Measurements from ENCODE around the gene RAMP3.

DNA sequence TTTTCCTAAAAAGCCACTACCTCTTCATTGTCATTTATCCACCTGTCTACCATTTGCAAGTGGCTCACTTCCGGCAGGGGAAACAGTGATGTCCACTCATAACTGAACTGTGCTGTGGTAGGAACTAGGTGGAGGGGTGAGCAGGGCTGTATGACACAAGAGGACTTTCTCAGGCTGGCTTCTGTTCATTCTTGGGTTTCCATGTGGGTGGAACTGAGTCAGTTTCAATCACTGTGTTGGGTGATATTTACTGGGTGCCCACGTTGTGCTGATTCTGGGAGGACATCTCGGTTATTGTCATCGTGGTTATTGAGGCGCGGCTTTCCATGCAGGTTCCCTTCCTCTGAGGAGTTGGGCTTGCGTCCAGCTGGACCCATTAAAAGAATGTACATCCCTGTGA, 38.8 kb downstream of the RAMP3 start:
- no peak for TF ChIP-seq NFIC (IDR thresholded peaks at IDR 0.05)
- no peak for TF ChIP-seq TAF1 (IDR thresholded peaks at IDR 0.05; ENCODE audit: low read depth)
- TF ChIP-seq TEAD4 (IDR thresholded peaks at IDR 0.05): no peak
- TF ChIP-seq, protein P1, sequence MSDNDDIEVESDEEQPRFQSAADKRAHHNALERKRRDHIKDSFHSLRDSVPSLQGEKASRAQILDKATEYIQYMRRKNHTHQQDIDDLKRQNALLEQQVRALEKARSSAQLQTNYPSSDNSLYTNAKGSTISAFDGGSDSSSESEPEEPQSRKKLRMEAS (IDR thresholded peaks at IDR 0.05): no peak
- no peak for TF ChIP-seq EP300 (IDR thresholded peaks at IDR 0.05; ENCODE audit: borderline replicate concordance)
- TF ChIP-seq EGR1 (IDR thresholded peaks at IDR 0.05): no peak
- no peak for TF ChIP-seq RAD21 (IDR thresholded peaks at IDR 0.05; ENCODE audit: low read depth)
- TF ChIP-seq CEBPB (IDR thresholded peaks at IDR 0.05): no peak
- TF ChIP-seq CREB1 (IDR thresholded peaks at IDR 0.05; ENCODE audit: low read depth): no peak
- no peak for TF ChIP-seq FOXM1 (IDR thresholded peaks at IDR 0.05; ENCODE audit: borderline replicate concordance, low read depth)
- TF ChIP-seq YY1 (IDR thresholded peaks at IDR 0.05; ENCODE audit: low read depth): no peak
- TF ChIP-seq ZBTB7A (IDR thresholded peaks at IDR 0.05; ENCODE audit: low read depth): no peak
- TF ChIP-seq, protein P2, sequence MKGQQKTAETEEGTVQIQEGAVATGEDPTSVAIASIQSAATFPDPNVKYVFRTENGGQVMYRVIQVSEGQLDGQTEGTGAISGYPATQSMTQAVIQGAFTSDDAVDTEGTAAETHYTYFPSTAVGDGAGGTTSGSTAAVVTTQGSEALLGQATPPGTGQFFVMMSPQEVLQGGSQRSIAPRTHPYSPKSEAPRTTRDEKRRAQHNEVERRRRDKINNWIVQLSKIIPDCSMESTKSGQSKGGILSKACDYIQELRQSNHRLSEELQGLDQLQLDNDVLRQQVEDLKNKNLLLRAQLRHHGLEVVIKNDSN (IDR thresholded peaks at IDR 0.05): no peak
- TF ChIP-seq, protein P3, sequence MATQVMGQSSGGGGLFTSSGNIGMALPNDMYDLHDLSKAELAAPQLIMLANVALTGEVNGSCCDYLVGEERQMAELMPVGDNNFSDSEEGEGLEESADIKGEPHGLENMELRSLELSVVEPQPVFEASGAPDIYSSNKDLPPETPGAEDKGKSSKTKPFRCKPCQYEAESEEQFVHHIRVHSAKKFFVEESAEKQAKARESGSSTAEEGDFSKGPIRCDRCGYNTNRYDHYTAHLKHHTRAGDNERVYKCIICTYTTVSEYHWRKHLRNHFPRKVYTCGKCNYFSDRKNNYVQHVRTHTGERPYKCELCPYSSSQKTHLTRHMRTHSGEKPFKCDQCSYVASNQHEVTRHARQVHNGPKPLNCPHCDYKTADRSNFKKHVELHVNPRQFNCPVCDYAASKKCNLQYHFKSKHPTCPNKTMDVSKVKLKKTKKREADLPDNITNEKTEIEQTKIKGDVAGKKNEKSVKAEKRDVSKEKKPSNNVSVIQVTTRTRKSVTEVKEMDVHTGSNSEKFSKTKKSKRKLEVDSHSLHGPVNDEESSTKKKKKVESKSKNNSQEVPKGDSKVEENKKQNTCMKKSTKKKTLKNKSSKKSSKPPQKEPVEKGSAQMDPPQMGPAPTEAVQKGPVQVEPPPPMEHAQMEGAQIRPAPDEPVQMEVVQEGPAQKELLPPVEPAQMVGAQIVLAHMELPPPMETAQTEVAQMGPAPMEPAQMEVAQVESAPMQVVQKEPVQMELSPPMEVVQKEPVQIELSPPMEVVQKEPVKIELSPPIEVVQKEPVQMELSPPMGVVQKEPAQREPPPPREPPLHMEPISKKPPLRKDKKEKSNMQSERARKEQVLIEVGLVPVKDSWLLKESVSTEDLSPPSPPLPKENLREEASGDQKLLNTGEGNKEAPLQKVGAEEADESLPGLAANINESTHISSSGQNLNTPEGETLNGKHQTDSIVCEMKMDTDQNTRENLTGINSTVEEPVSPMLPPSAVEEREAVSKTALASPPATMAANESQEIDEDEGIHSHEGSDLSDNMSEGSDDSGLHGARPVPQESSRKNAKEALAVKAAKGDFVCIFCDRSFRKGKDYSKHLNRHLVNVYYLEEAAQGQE (IDR thresholded peaks at IDR 0.05; ENCODE audit: low read depth): no peak
